Progenitor cell of endocrine pancreas (in vitro differentiated cells): ENCODE results near the gene ZNRF3. TPM values are rescaled to one million over a fixed set of nuclear protein-coding genes. Genes with fewer than 3 reads are reported as not detected.

Experiments used
- DNase-seq: peaks from one replicate; pipeline ENCODE4 v3.0.0; 2021; ENCODE audit warnings: low spot score; ENCODE audit not compliant: unreplicated experiment
- H3K27ac Mint-ChIP-seq: 2 replicates; pipeline ENCODE4 v1.8.0; 2021; ENCODE audit warnings: mild to moderate bottlenecking, moderate library complexity, mixed read lengths
- H3K27me3 Mint-ChIP-seq: 2 replicates; pipeline ENCODE4 v1.8.0; 2021; ENCODE audit warnings: mixed read lengths
- H3K36me3 Mint-ChIP-seq: 2 replicates; pipeline ENCODE4 v1.8.0; 2022; ENCODE audit warnings: mixed read lengths; ENCODE audit not compliant: insufficient read depth
- H3K4me1 Mint-ChIP-seq: 2 replicates; pipeline ENCODE4 v1.8.0; 2021; ENCODE audit warnings: low read depth, mixed read lengths
- H3K4me3 Mint-ChIP-seq: 2 replicates; pipeline ENCODE4 v1.8.0; 2021; ENCODE audit warnings: low read depth, mild to moderate bottlenecking, moderate library complexity, mixed read lengths
- H3K9me3 Mint-ChIP-seq: 2 replicates; pipeline ENCODE4 v1.8.0; 2021; ENCODE audit warnings: low read depth, mixed read lengths
- total RNA-seq: library from RNA; stranded (reverse); gene quantifications from 2 replicates; pipeline ENCODE4 v1.2.1, GENCODE V29; 2021
- TF ChIP-seq, protein P1 (sequence below): fragments of 200-600 bp; sonication (generic); IDR thresholded peaks from one replicate; pipeline ENCODE4 v1.5.0; 2021; ENCODE audit warnings: antibody characterized with exemption, mild to moderate bottlenecking; ENCODE audit not compliant: unreplicated experiment

Gene ZNRF3
- total RNA-seq, 1 donor from 2014 or later = 7.5 TPM

GRCh38 chr22:28999510-28999909, 116.1 kb downstream of the ZNRF3 start:
- TF ChIP-seq, protein P1, sequence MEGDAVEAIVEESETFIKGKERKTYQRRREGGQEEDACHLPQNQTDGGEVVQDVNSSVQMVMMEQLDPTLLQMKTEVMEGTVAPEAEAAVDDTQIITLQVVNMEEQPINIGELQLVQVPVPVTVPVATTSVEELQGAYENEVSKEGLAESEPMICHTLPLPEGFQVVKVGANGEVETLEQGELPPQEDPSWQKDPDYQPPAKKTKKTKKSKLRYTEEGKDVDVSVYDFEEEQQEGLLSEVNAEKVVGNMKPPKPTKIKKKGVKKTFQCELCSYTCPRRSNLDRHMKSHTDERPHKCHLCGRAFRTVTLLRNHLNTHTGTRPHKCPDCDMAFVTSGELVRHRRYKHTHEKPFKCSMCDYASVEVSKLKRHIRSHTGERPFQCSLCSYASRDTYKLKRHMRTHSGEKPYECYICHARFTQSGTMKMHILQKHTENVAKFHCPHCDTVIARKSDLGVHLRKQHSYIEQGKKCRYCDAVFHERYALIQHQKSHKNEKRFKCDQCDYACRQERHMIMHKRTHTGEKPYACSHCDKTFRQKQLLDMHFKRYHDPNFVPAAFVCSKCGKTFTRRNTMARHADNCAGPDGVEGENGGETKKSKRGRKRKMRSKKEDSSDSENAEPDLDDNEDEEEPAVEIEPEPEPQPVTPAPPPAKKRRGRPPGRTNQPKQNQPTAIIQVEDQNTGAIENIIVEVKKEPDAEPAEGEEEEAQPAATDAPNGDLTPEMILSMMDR = no peak
- Mint-ChIP-seq H3K4me1 (peaks cover 24% of the 10 kb centered on the region), H3K9me3 (no peaks in the 10 kb centered on the region), H3K4me3 (no peak overlapping the region), H3K36me3 (peaks cover under 1% of the 10 kb centered on the region), H3K27ac (peak overlapping the region; percentile 76), H3K27me3 (no peaks in the 10 kb centered on the region)
- no peak for DNase-seq

DNA sequence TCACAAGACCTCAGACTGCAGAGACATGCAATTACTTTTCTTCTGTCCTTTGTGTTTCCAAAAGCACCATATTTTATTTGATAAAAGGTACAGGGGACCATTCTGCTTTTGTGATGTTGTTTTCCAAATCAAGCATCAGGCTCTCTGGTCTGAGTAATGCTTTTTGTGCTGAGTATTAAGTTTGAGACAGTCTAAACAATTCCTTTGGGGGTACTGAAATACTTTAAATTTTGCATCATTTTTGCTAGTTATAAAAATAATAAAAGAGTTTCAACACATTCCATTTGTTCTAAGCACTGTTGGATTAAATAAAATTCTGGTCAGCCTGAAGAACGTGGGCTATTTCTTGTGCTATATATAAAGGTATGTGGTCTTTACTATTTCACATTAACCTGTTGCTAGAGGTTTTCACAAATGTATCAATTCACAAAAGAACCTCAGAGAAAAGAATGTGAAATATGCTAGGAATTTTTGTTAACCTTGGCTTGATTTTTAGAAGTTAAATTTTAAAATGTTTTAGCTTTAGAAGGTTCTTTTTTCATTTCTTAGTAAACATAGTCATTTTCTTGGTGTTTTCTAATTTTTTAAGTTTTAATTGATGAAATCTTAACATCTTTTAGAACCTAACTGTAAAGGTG, 116.7 kb downstream of the ZNRF3 start:
- Mint-ChIP-seq H3K9me3 (no peaks in the 10 kb centered on the region), H3K4me1 (peaks cover 27% of the 10 kb centered on the region), H3K4me3 (no peak overlapping the region), H3K27me3 (no peaks in the 10 kb centered on the region), H3K36me3 (no peaks in the 10 kb centered on the region), H3K27ac (peak overlapping the region; percentile 76)
- TF ChIP-seq, protein P1 = no peak
- no peak for DNase-seq

DNA sequence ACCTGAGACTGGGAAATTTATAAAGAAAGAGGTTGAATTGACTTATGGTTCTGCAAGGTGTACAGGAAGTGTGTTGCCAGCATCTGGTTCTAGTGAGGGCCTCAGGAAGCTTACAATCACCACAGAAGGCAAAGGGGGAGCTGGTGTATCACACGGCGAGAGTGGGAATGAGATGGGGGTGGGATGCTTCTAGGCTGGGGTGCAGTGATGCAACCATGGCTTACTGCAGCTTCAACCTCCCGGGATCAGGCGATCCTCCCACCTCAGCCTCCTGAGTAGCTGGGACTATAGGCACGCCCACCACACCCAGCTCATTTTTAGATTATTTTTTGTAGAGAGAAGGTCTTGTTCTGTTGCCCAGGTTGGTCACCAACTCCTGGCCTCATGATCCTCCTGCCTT, 117.3 kb downstream of the ZNRF3 start:
- TF ChIP-seq, protein P1 = no peak
- Mint-ChIP-seq H3K4me1 (peaks cover 34% of the 10 kb centered on the region), H3K27ac (no peak overlapping the region), H3K27me3 (no peaks in the 10 kb centered on the region), H3K9me3 (no peaks in the 10 kb centered on the region), H3K36me3 (no peaks in the 10 kb centered on the region), H3K4me3 (no peak overlapping the region)
- no peak for DNase-seq

DNA sequence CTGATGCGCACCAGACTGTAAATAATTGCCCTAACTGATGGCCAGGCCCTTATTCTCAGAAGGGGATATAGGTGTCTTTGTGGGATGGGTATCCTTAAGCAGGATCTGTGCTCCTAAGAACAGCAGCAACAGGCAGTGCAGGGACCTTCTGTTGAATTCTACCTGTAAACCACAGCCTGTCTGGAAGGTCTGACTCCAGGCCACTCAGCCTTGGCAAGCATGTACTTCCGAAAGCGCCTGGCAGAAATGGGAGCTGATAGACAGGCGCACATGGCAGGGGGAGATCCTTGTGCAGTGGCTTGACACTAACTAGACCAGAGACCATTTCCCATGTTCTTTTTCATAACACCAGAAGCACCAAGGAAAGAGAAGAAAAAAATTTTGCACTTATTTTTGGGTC, 119.2 kb downstream of the ZNRF3 start:
- Mint-ChIP-seq H3K27me3 (no peaks in the 10 kb centered on the region), H3K9me3 (no peaks in the 10 kb centered on the region), H3K36me3 (no peaks in the 10 kb centered on the region), H3K4me1 (peaks cover 40% of the 10 kb centered on the region), H3K27ac (peak overlapping the region; percentile 30), H3K4me3 (no peak overlapping the region)
- DNase-seq = no peak
- TF ChIP-seq, protein P1 = no peak

- Mint-ChIP-seq H3K27me3 (no peaks in the 10 kb centered on the region), H3K36me3 (no peaks in the 10 kb centered on the region), H3K27ac (no peak overlapping the region), H3K9me3 (no peaks in the 10 kb centered on the region), H3K4me1 (peaks cover 43% of the 10 kb centered on the region), H3K4me3 (no peak overlapping the region)
- TF ChIP-seq, protein P1 = no peak
- no peak for DNase-seq
Observed at GRCh38 chr22:29003552-29003951, 120.2 kb downstream of the ZNRF3 start.
